CD14-positive monocyte (primary cell): ENCODE data around the gene ATL1. TPM values are rescaled to one million over a fixed set of nuclear protein-coding genes. Genes with fewer than 3 reads are reported as not detected.

Source experiments
- DNase-seq, 3 donors: peaks; one replicate each; pipeline ENCODE4 v3.0.0-alpha.2; 2011 to 2022
- H2AFZ ChIP-seq: 2 replicates; pipeline ENCODE4 v1.6.0; 2012; ENCODE audit warnings: mild to moderate bottlenecking, low read depth, low read length, inconsistent platforms; ENCODE audit not compliant: insufficient read depth, poor library complexity, severe bottlenecking
- H3K27ac ChIP-seq, 2 donors: 1 replicate in 1 of 2; 2 replicates in 1 of 2; pipeline ENCODE4 v1.5.1; 2012 to 2013; ENCODE audit warnings: low read length in 2 of 2, control low read depth in 1 of 2, inconsistent platforms in 1 of 2, low read depth in 1 of 2, mild to moderate bottlenecking in 1 of 2
- H3K27me3 ChIP-seq, 2 donors: one replicate each; pipeline versions ENCODE4 v1.6.0 to v1.6.1; 2011 to 2013; ENCODE audit warnings: low read length in 2 of 2; ENCODE audit not compliant: control insufficient read depth in 2 of 2, insufficient read depth in 2 of 2
- H3K36me3 ChIP-seq, 2 donors: replicated peaks in 1 of 2; 1 replicate in 1 of 2; 2 replicates in 1 of 2; pipeline versions ENCODE4 v1.5.1 to v1.6.1; 2012 to 2013; ENCODE audit warnings: low read length in 2 of 2, control low read depth in 1 of 2, inconsistent platforms in 1 of 2, mild to moderate bottlenecking in 1 of 2; ENCODE audit not compliant: insufficient read depth in 2 of 2, control insufficient read depth in 1 of 2
- H3K4me1 ChIP-seq, 2 donors: 1 replicate in 1 of 2; 2 replicates in 1 of 2; pipeline versions ENCODE4 v1.5.1 to v1.6.1; 2012 to 2013; ENCODE audit warnings: low read length in 2 of 2, control low read depth in 1 of 2, inconsistent platforms in 1 of 2, mild to moderate bottlenecking in 1 of 2, moderate library complexity in 1 of 2; ENCODE audit not compliant: insufficient read depth in 2 of 2, control insufficient read depth in 1 of 2
- H3K4me2 ChIP-seq: replicated peaks from 2 replicates; pipeline ENCODE3; 2012; ENCODE audit warnings: low read length, moderate library complexity, mild to moderate bottlenecking; ENCODE audit not compliant: poor library complexity, severe bottlenecking; ENCODE audit errors: extremely low read depth
- H3K4me3 ChIP-seq, 3 experiments: fragments of 200-600 bp in 1 of 3; sonication (generic) in 1 of 3; replicated peaks in 1 of 3; 1 replicate in 2 of 3; 2 replicates in 1 of 3; pipeline ENCODE4 v1.5.1; 2011 to 2013; ENCODE audit warnings: low read length in 3 of 3, mild to moderate bottlenecking in 3 of 3, control low read depth in 2 of 3, low read depth in 2 of 3, inconsistent platforms in 1 of 3, moderate library complexity in 1 of 3
- H3K79me2 ChIP-seq: 2 replicates; pipeline ENCODE4 v1.6.0; 2012; ENCODE audit warnings: mild to moderate bottlenecking, control low read depth, inconsistent platforms, low read length, moderate library complexity; ENCODE audit not compliant: insufficient read depth
- H3K9ac ChIP-seq: 2 replicates; pipeline ENCODE4 v1.6.0; 2017; ENCODE audit warnings: low read length, mild to moderate bottlenecking; ENCODE audit not compliant: insufficient read depth, poor library complexity, severe bottlenecking
- H3K9me3 ChIP-seq, 2 donors: replicated peaks in 1 of 2; 1 replicate in 1 of 2; 2 replicates in 1 of 2; pipeline versions ENCODE4 v1.5.1 to v1.6.1; 2012 to 2013; ENCODE audit warnings: low read length in 2 of 2, control low read depth in 1 of 2; ENCODE audit not compliant: control insufficient read depth in 1 of 2, insufficient read depth in 1 of 2
- H4K20me1 ChIP-seq: 2 replicates; pipeline ENCODE4 v1.6.0; 2012; ENCODE audit warnings: mild to moderate bottlenecking, low read length, control low read depth, moderate library complexity; ENCODE audit not compliant: insufficient read depth
- H3K27ac Mint-ChIP-seq, 7 donors: one replicate each; pipeline ENCODE4 v1.8.0; 2020; ENCODE audit warnings: mild to moderate bottlenecking in 7 of 7, mixed read lengths in 7 of 7, moderate library complexity in 6 of 7, inconsistent platforms in 2 of 7
- H3K27me3 Mint-ChIP-seq, 3 donors: one replicate each; pipeline ENCODE4 v1.8.0; 2021 to 2022; ENCODE audit warnings: low read depth in 3 of 3, mild to moderate bottlenecking in 3 of 3, mixed read lengths in 3 of 3, moderate library complexity in 3 of 3, inconsistent platforms in 1 of 3
- H3K36me3 Mint-ChIP-seq, 2 donors: one replicate each; pipeline ENCODE4 v1.8.0; 2020; ENCODE audit warnings: mixed read lengths in 2 of 2, inconsistent platforms in 1 of 2, mild to moderate bottlenecking in 1 of 2
- H3K4me1 Mint-ChIP-seq: one replicate; pipeline ENCODE4 v1.8.0; 2020; ENCODE audit warnings: mild to moderate bottlenecking, mixed read lengths
- H3K4me3 Mint-ChIP-seq, 2 donors: one replicate each; pipeline ENCODE4 v1.8.0; 2020; ENCODE audit warnings: mild to moderate bottlenecking in 2 of 2, mixed read lengths in 2 of 2, moderate library complexity in 1 of 2
- H3K9me3 Mint-ChIP-seq, 7 donors: one replicate each; pipeline ENCODE4 v1.8.0; 2020 to 2022; ENCODE audit warnings: mixed read lengths in 7 of 7, mild to moderate bottlenecking in 6 of 7, moderate library complexity in 6 of 7, inconsistent platforms in 2 of 7
- CTCF ChIP-seq: fragments of 200-600 bp; IDR thresholded peaks from one replicate; pipeline ENCODE4 v1.8.0; 2022; ENCODE audit warnings: antibody characterized with exemption, mild to moderate bottlenecking
- intact Hi-C, 2 donors: fragments of 100-400 bp; cut with micrococcal nuclease; formaldehyde crosslinking; loops; one replicate each; pipeline versions ENCODE4 v1.15.0 to v1.15.1; 2023
- polyA plus RNA-seq, 3 donors: library from polyadenylated mRNA; depleted of rRNA in 1 of 3; unstranded in 2 of 3; stranded (reverse) in 1 of 3; fragments of 300-500 nt in 2 of 3; fragments of >200 nt in 1 of 3; fragmentation: Illumina TruSeq in 2 of 3; gene quantifications; 1 replicate in 2 of 3; 2 replicates in 1 of 3; pipeline ENCODE4 v1.2.3, GENCODE V29; 2012 to 2021

ATL1 gene
- polyA plus RNA-seq, 3 donors, result 0.36 to 1.1 (median 0.99) TPM

GRCh38 chr14:50575769-50576168 is 15.8 kb downstream of the ATL1 start:
- Histone ChIP-seq H3K4me3 (no peak overlapping the region), H3K4me1 (no peaks in the 10 kb centered on the region), H2AFZ (no peak overlapping the region), H3K9me3 (peaks cover 3 to 5% of the 10 kb centered on the region in 2 donors), H3K27me3 (no peaks in the 10 kb centered on the region), H3K36me3 (no peaks in the 10 kb centered on the region), H3K27ac (no peak overlapping the region), H4K20me1 (no peaks in the 10 kb centered on the region), H3K4me2 (no peak overlapping the region), H3K79me2 (no peaks in the 10 kb centered on the region), H3K9ac (no peak overlapping the region)
- H3K4me3 Mint-ChIP-seq, result no peak overlapping the region
- intact Hi-C loops, result no loop called here
- no peaks in the 10 kb centered on the region for H3K36me3 Mint-ChIP-seq
- H3K27ac Mint-ChIP-seq, result no peak overlapping the region
- H3K27me3 Mint-ChIP-seq, result no peaks in the 10 kb centered on the region
- peaks cover 6% of the 10 kb centered on the region for H3K4me1 Mint-ChIP-seq
- no peak for DNase-seq
- no peak for TF ChIP-seq CTCF
- H3K9me3 Mint-ChIP-seq, result peaks cover 2 to 14% (median 6%) of the 10 kb centered on the region in 7 donors

- no peaks in the 10 kb centered on the region for H3K9me3 ChIP-seq
- H3K4me1 Mint-ChIP-seq, result peaks cover 6% of the 10 kb centered on the region
- peaks cover 0 to under 1% (median 0%) of the 10 kb centered on the region in 7 donors for H3K9me3 Mint-ChIP-seq
Observed at GRCh38 chr14:50577982-50578381, 18.0 kb downstream of the ATL1 start.

More at GRCh38 chr14:50577982-50578381, 18.0 kb downstream of the ATL1 start:
- Mint-ChIP-seq H3K27ac (no peak overlapping the region), H3K36me3 (no peaks in the 10 kb centered on the region), H3K27me3 (no peaks in the 10 kb centered on the region), H3K4me3 (no peak overlapping the region)
- H4K20me1 ChIP-seq, result no peaks in the 10 kb centered on the region
- H3K4me2 ChIP-seq, result no peak overlapping the region
- no peak overlapping the region for H3K4me3 ChIP-seq
- intact Hi-C loops, result no loop called here
- no peak overlapping the region for H3K27ac ChIP-seq
- H3K36me3 ChIP-seq, result no peaks in the 10 kb centered on the region
- H3K9ac ChIP-seq, result no peak overlapping the region
- H3K4me1 ChIP-seq, result no peaks in the 10 kb centered on the region
- no peaks in the 10 kb centered on the region for H3K79me2 ChIP-seq
- DNase-seq, result no peak
- TF ChIP-seq CTCF, result no peak
- H2AFZ ChIP-seq, result no peak overlapping the region
- no peaks in the 10 kb centered on the region for H3K27me3 ChIP-seq
